Upper lobe of right lung (tissue), 1 donor: ENCODE measurements around the gene ZSWIM3. TPM values are rescaled to one million over a fixed set of nuclear protein-coding genes. Genes with fewer than 3 reads are reported as not detected.

ENCODE experiments used
- ATAC-seq: fragments of 200-7000 bp; cut with Tn5 transposase; one replicate; pipeline ENCODE4 v1.9.1; 2020; ENCODE audit warnings: mild to moderate bottlenecking, moderate library complexity
- DNase-seq: peaks from one replicate; pipeline ENCODE4 v3.0.0-alpha.2; 2020
- H3K27ac ChIP-seq: fragments of 200-600 bp; one replicate; pipeline ENCODE4 v1.8.0; 2022
- H3K27me3 ChIP-seq: fragments of 200-600 bp; one replicate; pipeline ENCODE4 v1.8.0; 2022; ENCODE audit warnings: mild to moderate bottlenecking
- H3K36me3 ChIP-seq: fragments of 200-600 bp; one replicate; pipeline ENCODE4 v1.8.0; 2022
- H3K4me1 ChIP-seq: fragments of 200-600 bp; one replicate; pipeline ENCODE4 v1.8.0; 2022
- H3K4me3 ChIP-seq: fragments of 200-600 bp; one replicate; pipeline ENCODE4 v1.8.0; 2022; ENCODE audit warnings: mild to moderate bottlenecking
- H3K9me3 ChIP-seq: fragments of 200-600 bp; one replicate; pipeline ENCODE4 v1.8.0; 2022
- intact Hi-C: fragments of 100-400 bp; cut with DNase I; formaldehyde crosslinking; loops from one replicate; pipeline ENCODE4 v1.11.0; 2022
- total RNA-seq: library from RNA; stranded (reverse); fragmentation: NEBNext Ultra II Directional; extraction: Animal tissue kit (Norgen Biotek cat#: 25700); gene quantifications from one replicate; pipeline ENCODE4 v1.2.1, GENCODE V29; 2021
- TF ChIP-seq, protein P1 (sequence below): fragments of 200-600 bp; IDR thresholded peaks from one replicate; pipeline ENCODE4 v1.8.0; 2022; ENCODE audit warnings: antibody characterized with exemption
- donor health status: DM: no; HTN: yes; CAD: no; lungs with severe emphysema.

The ZSWIM3 gene
- total RNA-seq, 1 donor from 2014 or later: 4.0 TPM

DNA sequence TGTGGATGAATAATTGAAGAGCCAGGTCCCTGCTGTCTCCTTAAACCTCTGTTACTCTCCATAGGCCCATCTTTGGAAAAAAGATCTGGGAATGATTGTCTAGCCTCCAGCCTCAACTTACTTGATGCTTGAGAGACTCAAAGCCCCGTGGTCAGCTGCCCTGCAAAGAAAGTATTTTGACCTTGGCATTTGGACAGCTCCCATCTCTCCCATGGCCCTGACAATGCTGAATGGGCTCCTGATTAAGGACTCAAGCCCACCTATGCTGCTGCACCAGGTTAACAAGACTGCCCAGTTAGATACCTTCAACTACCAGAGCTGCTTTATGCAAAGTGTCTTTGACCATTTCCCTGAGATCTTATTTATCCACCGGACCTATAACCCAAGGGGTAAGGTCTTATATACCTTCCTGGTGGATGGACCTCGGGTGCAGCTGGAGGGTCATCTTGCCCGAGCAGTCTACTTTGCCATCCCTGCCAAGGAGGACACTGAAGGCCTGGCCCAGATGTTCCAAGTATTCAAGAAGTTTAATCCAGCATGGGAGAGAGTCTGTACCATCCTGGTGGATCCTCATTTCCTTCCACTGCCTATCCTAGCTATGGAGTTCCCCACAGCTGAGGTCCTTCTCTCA lies 25.2 kb downstream of the ZSWIM3 start:
- H3K36me3 ChIP-seq: peaks cover 40% of the 10 kb centered on the region
- TF ChIP-seq, protein P1, sequence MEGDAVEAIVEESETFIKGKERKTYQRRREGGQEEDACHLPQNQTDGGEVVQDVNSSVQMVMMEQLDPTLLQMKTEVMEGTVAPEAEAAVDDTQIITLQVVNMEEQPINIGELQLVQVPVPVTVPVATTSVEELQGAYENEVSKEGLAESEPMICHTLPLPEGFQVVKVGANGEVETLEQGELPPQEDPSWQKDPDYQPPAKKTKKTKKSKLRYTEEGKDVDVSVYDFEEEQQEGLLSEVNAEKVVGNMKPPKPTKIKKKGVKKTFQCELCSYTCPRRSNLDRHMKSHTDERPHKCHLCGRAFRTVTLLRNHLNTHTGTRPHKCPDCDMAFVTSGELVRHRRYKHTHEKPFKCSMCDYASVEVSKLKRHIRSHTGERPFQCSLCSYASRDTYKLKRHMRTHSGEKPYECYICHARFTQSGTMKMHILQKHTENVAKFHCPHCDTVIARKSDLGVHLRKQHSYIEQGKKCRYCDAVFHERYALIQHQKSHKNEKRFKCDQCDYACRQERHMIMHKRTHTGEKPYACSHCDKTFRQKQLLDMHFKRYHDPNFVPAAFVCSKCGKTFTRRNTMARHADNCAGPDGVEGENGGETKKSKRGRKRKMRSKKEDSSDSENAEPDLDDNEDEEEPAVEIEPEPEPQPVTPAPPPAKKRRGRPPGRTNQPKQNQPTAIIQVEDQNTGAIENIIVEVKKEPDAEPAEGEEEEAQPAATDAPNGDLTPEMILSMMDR: no peak
- H3K27me3 ChIP-seq: no peaks in the 10 kb centered on the region
- ATAC-seq (no peak), DNase-seq (no peak)
- H3K9me3 ChIP-seq: no peaks in the 10 kb centered on the region
- no peak overlapping the region for H3K4me3 ChIP-seq
- H3K4me1 ChIP-seq: peaks cover 13% of the 10 kb centered on the region
- H3K27ac ChIP-seq: no peak overlapping the region
- intact Hi-C loops: no loop called here

DNA sequence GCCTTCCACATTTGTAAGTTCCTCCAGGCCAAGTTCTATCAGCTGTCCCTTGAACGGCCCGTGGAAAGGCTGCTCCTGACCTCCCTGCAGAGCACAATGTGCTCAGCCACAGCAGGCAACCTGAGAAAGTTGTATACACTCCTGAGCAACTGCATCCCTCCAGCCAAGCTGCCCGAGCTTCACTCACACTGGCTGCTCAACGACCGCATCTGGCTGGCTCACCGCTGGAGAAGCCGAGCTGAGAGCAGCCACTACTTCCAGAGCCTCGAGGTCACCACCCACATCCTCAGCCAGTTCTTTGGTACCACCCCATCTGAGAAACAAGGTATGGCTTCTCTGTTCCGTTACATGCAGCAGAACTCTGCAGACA lies 25.7 kb downstream of the ZSWIM3 start:
- Histone ChIP-seq H3K27ac (no peak overlapping the region), H3K36me3 (peaks cover 35% of the 10 kb centered on the region), H3K4me3 (no peak overlapping the region), H3K4me1 (peaks cover 13% of the 10 kb centered on the region), H3K27me3 (no peaks in the 10 kb centered on the region), H3K9me3 (no peaks in the 10 kb centered on the region)
- DNase-seq: peak; percentile 43
- TF ChIP-seq, protein P1: no peak
- intact Hi-C loops: no loop called here
- no peak for ATAC-seq

DNA sequence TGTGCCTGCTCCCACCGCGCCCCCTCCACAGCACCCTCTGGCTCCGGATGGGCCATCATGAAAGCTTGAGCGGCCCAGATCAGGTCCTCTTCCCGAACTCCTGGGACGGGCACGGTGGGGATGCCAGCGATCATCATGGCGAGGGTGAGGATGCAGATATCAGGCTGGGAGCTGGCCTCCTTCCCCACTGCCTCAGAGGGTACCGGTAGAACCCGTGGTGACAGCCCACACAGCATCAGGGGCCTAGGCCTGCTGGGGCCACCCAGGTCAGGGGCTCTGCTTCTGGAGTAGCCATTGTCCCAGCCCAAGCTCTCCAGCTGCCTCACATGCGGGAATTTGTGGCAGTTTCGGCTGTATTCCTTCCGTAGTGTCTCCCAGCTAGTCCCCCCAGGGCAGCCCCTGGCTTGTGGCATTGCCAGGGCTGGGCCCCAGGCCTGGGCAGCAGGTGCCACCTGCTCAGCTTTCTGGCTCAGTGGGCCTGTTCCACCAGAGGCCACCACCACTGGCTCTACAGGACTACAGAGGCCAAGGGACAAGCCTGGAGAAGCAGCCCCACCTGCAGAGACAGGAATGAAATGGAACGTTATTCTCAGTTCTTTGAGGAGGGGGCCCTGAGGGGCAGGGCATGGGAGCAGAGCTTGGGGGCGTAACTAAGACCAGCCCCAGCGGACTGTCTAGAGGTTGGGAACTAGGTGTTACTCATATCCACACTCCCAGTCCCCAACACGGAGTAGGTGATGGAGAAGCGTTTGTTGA lies 29.4 kb downstream of the ZSWIM3 start:
- no peak for DNase-seq
- H3K4me3 ChIP-seq: no peak overlapping the region
- TF ChIP-seq, protein P1: no peak
- H3K4me1 ChIP-seq: peaks cover 7% of the 10 kb centered on the region
- no peaks in the 10 kb centered on the region for H3K27me3 ChIP-seq
- no peak for ATAC-seq
- H3K9me3 ChIP-seq: no peaks in the 10 kb centered on the region
- intact Hi-C loops: no loop called here
- no peak overlapping the region for H3K27ac ChIP-seq
- H3K36me3 ChIP-seq: peaks cover 27% of the 10 kb centered on the region

DNA sequence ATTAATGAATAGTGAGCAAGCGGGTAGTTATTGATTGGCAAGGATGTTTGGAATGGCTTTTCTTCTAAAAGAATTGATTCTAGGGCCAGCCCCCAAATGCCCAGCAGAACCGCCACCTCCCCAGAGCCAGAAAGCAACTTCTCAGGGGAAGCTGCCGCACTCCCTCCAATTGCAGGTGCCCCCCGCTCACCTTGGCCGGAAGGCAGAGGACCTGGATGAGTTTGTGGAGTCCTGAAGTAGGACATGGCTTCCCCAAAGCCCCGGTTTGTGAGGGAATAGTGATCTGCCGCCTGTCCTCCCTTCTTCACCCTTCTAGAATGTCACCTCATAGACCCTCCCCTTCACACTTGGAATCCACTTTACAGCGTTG lies 29.9 kb downstream of the ZSWIM3 start, which contains the start of gene SPATA25:
Gene SPATA25, minus strand, starts transcription at position 277 of the 370 bp plus-strand sequence. Its CDS starts 32 bp downstream, at position 245.
- intact Hi-C loops: no loop called here

DNA sequence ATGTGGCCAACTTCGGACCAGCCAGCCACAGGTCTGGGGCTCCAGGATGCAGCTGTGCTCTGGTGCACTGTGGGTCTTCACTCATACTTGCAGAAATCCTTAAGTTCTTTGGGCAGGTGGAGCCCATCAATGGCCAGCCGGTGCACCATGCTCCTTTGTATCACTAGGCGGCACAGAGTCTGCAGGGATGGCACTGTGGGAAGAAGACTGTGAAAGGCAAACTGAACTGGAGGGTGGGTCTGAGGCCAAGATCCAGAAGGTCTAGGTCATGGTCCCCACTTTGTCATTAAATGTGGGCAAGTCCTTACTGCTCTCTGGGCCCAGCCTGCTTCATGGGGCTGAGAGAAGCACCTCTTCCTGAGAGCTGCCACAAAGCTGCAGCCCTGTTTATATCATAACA lies 31.3 kb downstream of the ZSWIM3 start:
- no peak overlapping the region for H3K27ac ChIP-seq
- TF ChIP-seq, protein P1: no peak
- H3K4me3 ChIP-seq: no peak overlapping the region
- H3K27me3 ChIP-seq: no peaks in the 10 kb centered on the region
- ATAC-seq (no peak), DNase-seq (no peak)
- intact Hi-C loops: no loop called here
- H3K36me3 ChIP-seq: peaks cover 14% of the 10 kb centered on the region
- H3K9me3 ChIP-seq: no peaks in the 10 kb centered on the region
- peaks cover 8% of the 10 kb centered on the region for H3K4me1 ChIP-seq

More for the DNA sequence above, 29.9 kb downstream of the ZSWIM3 start, which contains the start of gene SPATA25:
- peaks cover 7% of the 10 kb centered on the region for H3K4me1 ChIP-seq
- DNase-seq (no peak), ATAC-seq (no peak)
- no peak within 1 kb of the TSS for H3K27ac ChIP-seq
- H3K36me3 ChIP-seq: peaks cover 27% of the 10 kb centered on the region
- H3K9me3 ChIP-seq: no peaks in the 10 kb centered on the region
- no peaks in the 10 kb centered on the region for H3K27me3 ChIP-seq
- no peak within 1 kb of the TSS for H3K4me3 ChIP-seq
- TF ChIP-seq, protein P1: no peak
